Natural killer cell (primary cell): ENCODE results near the gene LZTR1. TPM values are rescaled to one million over a fixed set of nuclear protein-coding genes. Genes with fewer than 3 reads are reported as not detected.

Experiments used
- ATAC-seq, 3 donors: fragments of 150-1000 bp in 2 of 3; fragments of 200-7000 bp in 1 of 3; cut with Tn5 transposase; 1 replicate in 1 of 3; 2 replicates in 2 of 3; pipeline ENCODE4 v1.10.0; 2021; ENCODE audit warnings: mild to moderate bottlenecking in 2 of 3, moderate library complexity in 2 of 3
- DNase-seq, 2 donors: peaks; one replicate each; pipeline versions ENCODE4 v3.0.0 to v3.0.0-alpha.2; 2013 to 2021; ENCODE audit warnings: mixed read lengths in 1 of 2
- H3K27ac ChIP-seq: one replicate; pipeline ENCODE4 v1.5.1; 2013; ENCODE audit warnings: mild to moderate bottlenecking, low read length
- H3K27me3 ChIP-seq: one replicate; pipeline ENCODE4 v1.6.1; 2013; ENCODE audit warnings: low read length; ENCODE audit not compliant: control insufficient read depth, insufficient read depth
- H3K36me3 ChIP-seq: one replicate; pipeline ENCODE4 v1.6.1; 2013; ENCODE audit warnings: low read length; ENCODE audit not compliant: control insufficient read depth, insufficient read depth
- H3K4me1 ChIP-seq: one replicate; pipeline ENCODE4 v1.6.1; 2013; ENCODE audit warnings: low read length; ENCODE audit not compliant: control insufficient read depth, insufficient read depth
- H3K4me3 ChIP-seq: one replicate; pipeline ENCODE4 v1.5.1; 2013; ENCODE audit warnings: low read length
- H3K9me3 ChIP-seq: one replicate; pipeline ENCODE4 v1.6.1; 2013; ENCODE audit warnings: low read length; ENCODE audit not compliant: control insufficient read depth, insufficient read depth
- H3K27ac Mint-ChIP-seq, 2 donors: one replicate each; pipeline ENCODE4 v1.8.0; 2022; ENCODE audit warnings: mild to moderate bottlenecking in 2 of 2, mixed read lengths in 2 of 2, moderate library complexity in 1 of 2
- H3K27me3 Mint-ChIP-seq, 2 donors: one replicate each; pipeline ENCODE4 v1.8.0; 2022; ENCODE audit warnings: low read depth in 2 of 2, mixed read lengths in 2 of 2
- H3K36me3 Mint-ChIP-seq: one replicate; pipeline ENCODE4 v1.8.0; 2022; ENCODE audit warnings: mixed read lengths
- H3K4me1 Mint-ChIP-seq, 2 donors: one replicate each; pipeline ENCODE4 v1.8.0; 2022; ENCODE audit warnings: mixed read lengths in 2 of 2
- H3K4me3 Mint-ChIP-seq: one replicate; pipeline ENCODE4 v1.8.0; 2022; ENCODE audit warnings: mild to moderate bottlenecking, moderate library complexity, mixed read lengths
- H3K9me3 Mint-ChIP-seq, 2 donors: one replicate each; pipeline ENCODE4 v1.8.0; 2022; ENCODE audit warnings: mixed read lengths in 2 of 2
- CTCF ChIP-seq: fragments of 200-600 bp; IDR thresholded peaks from one replicate; pipeline ENCODE4 v1.8.0; 2022; ENCODE audit warnings: antibody characterized with exemption
- WGBS: methylation state at CpG from one replicate; pipeline ENCODE4 v1.1.7; 2013; ENCODE audit warnings: missing lambda C conversion rate; ENCODE audit not compliant: insufficient coverage; 5-methylcytosine and 5-hydroxymethylcytosine counted together
- intact Hi-C: fragments of 100-400 bp; cut with micrococcal nuclease; formaldehyde crosslinking; loops from one replicate; pipeline ENCODE4 v1.14.2; 2022
- total RNA-seq, 4 donors: library from RNA; stranded (reverse); fragments of 120-200 nt in 1 of 4; gene quantifications; one replicate each; pipeline versions ENCODE4 v1.2.3 to v1.2.4, GENCODE V29; 2013 to 2022

The LZTR1 gene
- total RNA-seq, 3 donors from 2014 or later (not counting 1 experiment from before 2014, with no cell fraction given) = 71.9 to 85.0 (median 82.0) TPM

- Mint-ChIP-seq H3K4me1 (peaks cover 5 to 12% of the 10 kb centered on the region in 2 donors), H3K4me3 (peak overlapping the region; percentile 68), H3K27ac (no peak overlapping the region), H3K9me3 (no peaks in the 10 kb centered on the region), H3K36me3 (no peaks in the 10 kb centered on the region), H3K27me3 (peaks cover 6 to 10% of the 10 kb centered on the region in 2 donors)
- no peaks in the 10 kb centered on the region for H3K9me3 ChIP-seq
- ATAC-seq (no peak), DNase-seq (no peak)
- TF ChIP-seq CTCF = no peak
- H3K27ac ChIP-seq = no peak overlapping the region
- 81% methylated on average over 6 of the region's 7 CpGs for WGBS
- H3K36me3 ChIP-seq = no peaks in the 10 kb centered on the region
- H3K4me1 ChIP-seq = peaks cover 26% of the 10 kb centered on the region
- H3K27me3 ChIP-seq = peaks cover 9% of the 10 kb centered on the region
- no peak overlapping the region for H3K4me3 ChIP-seq
- intact Hi-C loops = loop anchor here (5.0 kb wide), 1 partner anchor 46 kb away; the partner anchor contains the start of gene CRKL
Measured at GRCh38 chr22:20963201-20964052, 18.7 kb upstream of the LZTR1 start.

GRCh38 chr22:20964090-20964798 lies 17.9 kb upstream of the LZTR1 start:
- Mint-ChIP-seq H3K27ac (no peak overlapping the region), H3K4me3 (peak overlapping the region; percentile 81), H3K9me3 (no peaks in the 10 kb centered on the region), H3K27me3 (peaks cover 6 to 10% of the 10 kb centered on the region in 2 donors), H3K4me1 (peaks cover 5 to 11% of the 10 kb centered on the region in 2 donors), H3K36me3 (no peaks in the 10 kb centered on the region)
- H3K9me3 ChIP-seq = no peaks in the 10 kb centered on the region
- WGBS = 82% methylated on average over 4 of the region's 6 CpGs
- H3K27ac ChIP-seq = no peak overlapping the region
- H3K4me1 ChIP-seq = peaks cover 33% of the 10 kb centered on the region
- ATAC-seq (peak in 1 of 3 donors; percentile 19), DNase-seq (peak in 1 of 2 donors; percentile 28)
- H3K27me3 ChIP-seq = peaks cover 9% of the 10 kb centered on the region
- H3K4me3 ChIP-seq = peak overlapping the region; percentile 12
- no peak for TF ChIP-seq CTCF
- H3K36me3 ChIP-seq = no peaks in the 10 kb centered on the region
- intact Hi-C loops = loop anchor here (5.0 kb wide), 1 partner anchor 47 kb away; the partner anchor contains the start of gene CRKL

- peaks cover 9% of the 10 kb centered on the region for H3K27me3 ChIP-seq
Measured at GRCh38 chr22:20964799-20965103, 17.3 kb upstream of the LZTR1 start.

More at GRCh38 chr22:20964799-20965103, 17.3 kb upstream of the LZTR1 start:
- H3K9me3 Mint-ChIP-seq = no peaks in the 10 kb centered on the region
- H3K27me3 Mint-ChIP-seq = peaks cover 6 to 10% of the 10 kb centered on the region in 2 donors
- H3K4me3 ChIP-seq = peak overlapping the region; percentile 12
- intact Hi-C loops = loop anchor here (5.0 kb wide), 1 partner anchor 47 kb away; the partner anchor contains the start of gene CRKL
- ATAC-seq (no peak), DNase-seq (no peak)
- no peak for TF ChIP-seq CTCF
- peak overlapping the region; percentile 81 for H3K4me3 Mint-ChIP-seq
- H3K27ac Mint-ChIP-seq = no peak overlapping the region
- no peak overlapping the region for H3K27ac ChIP-seq
- no peaks in the 10 kb centered on the region for H3K36me3 ChIP-seq
- H3K4me1 Mint-ChIP-seq = peaks cover 5 to 11% of the 10 kb centered on the region in 2 donors
- H3K4me1 ChIP-seq = peaks cover 33% of the 10 kb centered on the region
- WGBS = 4% methylated on average over 27 of the region's 28 CpGs
- H3K36me3 Mint-ChIP-seq = no peaks in the 10 kb centered on the region
- H3K9me3 ChIP-seq = no peaks in the 10 kb centered on the region
